Mesothelial cell of epicardium (in vitro differentiated cells): ENCODE results near the gene TGFB3. TPM values are rescaled to one million over a fixed set of nuclear protein-coding genes. Genes with fewer than 3 reads are reported as not detected.

Experiments
- DNase-seq, 2 experiments: peaks; one replicate each; pipeline ENCODE4 v3.0.0; 2021; ENCODE audit warnings: low spot score in 2 of 2; ENCODE audit not compliant: unreplicated experiment in 2 of 2
- H3K27ac Mint-ChIP-seq: 2 replicates; pipeline ENCODE4 v1.8.0; 2021; ENCODE audit warnings: mixed read lengths
- H3K27me3 Mint-ChIP-seq: 2 replicates; pipeline ENCODE4 v1.8.0; 2021; ENCODE audit warnings: low read depth, mixed read lengths
- H3K36me3 Mint-ChIP-seq: 2 replicates; pipeline ENCODE4 v1.8.0; 2021; ENCODE audit warnings: mixed read lengths
- H3K4me1 Mint-ChIP-seq: 2 replicates; pipeline ENCODE4 v1.8.0; 2021; ENCODE audit warnings: mixed read lengths
- H3K4me3 Mint-ChIP-seq: 2 replicates; pipeline ENCODE4 v1.8.0; 2021; ENCODE audit warnings: mild to moderate bottlenecking, moderate library complexity, mixed read lengths
- H3K9me3 Mint-ChIP-seq: 2 replicates; pipeline ENCODE4 v1.8.0; 2021; ENCODE audit warnings: mixed read lengths
- CTCF ChIP-seq: fragments of 200-600 bp; sonication (generic); IDR thresholded peaks from one replicate; pipeline ENCODE4 v1.5.0; 2021; ENCODE audit warnings: antibody characterized with exemption; ENCODE audit not compliant: unreplicated experiment
- total RNA-seq: library from RNA; stranded (reverse); gene quantifications from 3 replicates; pipeline ENCODE4 v1.2.1, GENCODE V29; 2021

TGFB3 gene
- total RNA-seq, 1 donor from 2014 or later, result 62.0 TPM

- no peak overlapping the region for H3K4me3 Mint-ChIP-seq
- no peak overlapping the region for H3K27ac Mint-ChIP-seq
- H3K27me3 Mint-ChIP-seq, result no peaks in the 10 kb centered on the region
- peaks cover 22% of the 10 kb centered on the region for H3K9me3 Mint-ChIP-seq
- peaks cover 2% of the 10 kb centered on the region for H3K4me1 Mint-ChIP-seq
- DNase-seq, result no peak
- no peak for TF ChIP-seq CTCF
- peaks cover 59% of the 10 kb centered on the region for H3K36me3 Mint-ChIP-seq
Observed at GRCh38 chr14:76007379-76007778, 25.6 kb upstream of the TGFB3 start.

- no peak overlapping the region for H3K27ac Mint-ChIP-seq
- H3K36me3 Mint-ChIP-seq, result peaks cover 58% of the 10 kb centered on the region
- H3K4me1 Mint-ChIP-seq, result no peaks in the 10 kb centered on the region
- no peak for DNase-seq
- H3K9me3 Mint-ChIP-seq, result peaks cover 23% of the 10 kb centered on the region
- H3K4me3 Mint-ChIP-seq, result no peak overlapping the region
- no peak for TF ChIP-seq CTCF
- no peaks in the 10 kb centered on the region for H3K27me3 Mint-ChIP-seq
Observed at GRCh38 chr14:76006253-76006652, 24.5 kb upstream of the TGFB3 start.

- no peak for TF ChIP-seq CTCF
- Mint-ChIP-seq H3K4me1 (no peaks in the 10 kb centered on the region), H3K36me3 (peaks cover 66% of the 10 kb centered on the region), H3K9me3 (peaks cover 23% of the 10 kb centered on the region), H3K4me3 (no peak overlapping the region), H3K27me3 (no peaks in the 10 kb centered on the region), H3K27ac (no peak overlapping the region)
- no peak for DNase-seq
Observed at GRCh38 chr14:76002383-76002782, 20.6 kb upstream of the TGFB3 start.

- no peak for DNase-seq
- peaks cover 15% of the 10 kb centered on the region for H3K9me3 Mint-ChIP-seq
- H3K4me3 Mint-ChIP-seq, result no peak overlapping the region
Observed at GRCh38 chr14:75999511-76000190, 17.9 kb upstream of the TGFB3 start.

GRCh38 chr14:75996488-75996887 is 14.7 kb upstream of the TGFB3 start:
- Mint-ChIP-seq H3K9me3 (no peaks in the 10 kb centered on the region), H3K4me1 (no peaks in the 10 kb centered on the region), H3K27ac (no peak overlapping the region), H3K27me3 (no peaks in the 10 kb centered on the region), H3K36me3 (peaks cover 50% of the 10 kb centered on the region), H3K4me3 (no peak overlapping the region)
- no peak for DNase-seq
- TF ChIP-seq CTCF, result no peak

More at GRCh38 chr14:75999511-76000190, 17.9 kb upstream of the TGFB3 start:
- Mint-ChIP-seq H3K36me3 (peaks cover 49% of the 10 kb centered on the region), H3K27me3 (no peaks in the 10 kb centered on the region), H3K4me1 (no peaks in the 10 kb centered on the region), H3K27ac (no peak overlapping the region)
- TF ChIP-seq CTCF, result no peak
